HepG2 (cell line): Measurements from ENCODE around the gene FNDC3A. TPM values are rescaled to one million over a fixed set of nuclear protein-coding genes. Genes with fewer than 3 reads are reported as not detected.

Source experiments
- ATAC-seq: fragments of 200-7000 bp; cut with Tn5 transposase; 3 replicates; pipeline ENCODE4 v1.9.1; 2020; ENCODE audit warnings: mild to moderate bottlenecking, moderate library complexity
- BruUV-seq: library from RNA; stranded (reverse); fragments of 400-500 nt; replicated peaks from 2 replicates; lab custom pipeline; 2021; lab: Mats Ljungman, UMichigan
- CTCF ChIA-PET: fragments of 300-600 bp; formaldehyde crosslinking; extraction: SDS; loops from one replicate; lab custom pipeline; 2021; ENCODE audit warnings: low total read pairs, inconsistent platforms, low intra/inter-chr PET ratio; lab: Yijun Ruan, JAX
- POLR2A ChIA-PET: fragments of 350-600 bp; sonication (Branson Sonifier 250); formaldehyde crosslinking; loops from one replicate; lab custom pipeline; 2020; ENCODE audit warnings: antibody characterized with exemption, inconsistent platforms; lab: Yijun Ruan, JAX
- DNase-seq: peaks from one replicate; pipeline ENCODE4 v3.0.0-alpha.2; 2015; ENCODE audit warnings: low spot score
- FAIRE-seq: peaks from 3 replicates; lab custom pipeline; 2011; peaks lifted over from hg19 to GRCh38; lab: Jason Lieb, UNC
- H2AFZ ChIP-seq: one replicate; pipeline ENCODE4 v1.6.1; 2011; ENCODE audit warnings: low read length, inconsistent platforms
- H3K27ac ChIP-seq: fragments of 300-600 bp; 3 replicates; pipeline ENCODE4 v1.8.0; 2011; ENCODE audit warnings: mixed run types, mild to moderate bottlenecking, mixed read lengths, low read length, inconsistent platforms; ENCODE audit not compliant: insufficient read depth; ENCODE audit errors: extremely low read length
- H3K27me3 ChIP-seq, 2 experiments: fragments of 200-600 bp in 1 of 2; 2 replicates in 1 of 2; 3 replicates in 1 of 2; pipeline versions ENCODE4 v1.6.0 to v1.8.0; 2011; ENCODE audit warnings: low read length in 2 of 2, mild to moderate bottlenecking in 2 of 2, moderate library complexity in 2 of 2, inconsistent platforms in 1 of 2; ENCODE audit not compliant: insufficient read depth in 2 of 2, control insufficient read depth in 1 of 2
- H3K36me3 ChIP-seq, 2 experiments: fragments of 200-600 bp in 1 of 2; replicated peaks in 1 of 2; 2 replicates in 1 of 2; 3 replicates in 1 of 2; pipeline versions ENCODE4 v1.5.1 to v1.8.0; 2011; ENCODE audit warnings: low read length in 2 of 2, inconsistent platforms in 1 of 2; ENCODE audit not compliant: insufficient read depth in 2 of 2, control insufficient read depth in 1 of 2
- H3K4me1 ChIP-seq: 2 replicates; pipeline ENCODE4 v1.5.1; 2012; ENCODE audit warnings: low read length, inconsistent platforms; ENCODE audit not compliant: insufficient read depth
- H3K4me2 ChIP-seq: 2 replicates; pipeline ENCODE4 v1.6.0; 2011; ENCODE audit warnings: low read depth, low read length, inconsistent platforms
- H3K4me3 ChIP-seq, 3 experiments: fragments of 200-600 bp in 1 of 3; sonication (generic), shearing (Covaris generic) in 1 of 3; replicated peaks in 1 of 3; 2 replicates each; pipeline ENCODE4 v1.5.1; 2011 to 2016; ENCODE audit warnings: low read length in 3 of 3, inconsistent platforms in 2 of 3, low read depth in 2 of 3, mild to moderate bottlenecking in 2 of 3, control low read depth in 1 of 3, mixed read lengths in 1 of 3; ENCODE audit not compliant: insufficient read depth in 1 of 3
- H3K79me2 ChIP-seq: one replicate; pipeline ENCODE4 v1.6.1; 2011; ENCODE audit warnings: low read length, inconsistent platforms; ENCODE audit not compliant: insufficient read depth
- H3K9ac ChIP-seq: 2 replicates; pipeline ENCODE4 v1.6.0; 2011; ENCODE audit warnings: mild to moderate bottlenecking, low read depth, low read length, inconsistent platforms; ENCODE audit not compliant: insufficient read depth
- H3K9me3 ChIP-seq: 2 replicates; pipeline ENCODE4 v1.5.1; 2012; ENCODE audit warnings: mild to moderate bottlenecking, low read length
- H4K20me1 ChIP-seq: 2 replicates; pipeline ENCODE4 v1.6.0; 2011; ENCODE audit warnings: inconsistent platforms, mild to moderate bottlenecking, low read length, moderate library complexity; ENCODE audit not compliant: insufficient read depth
- CCAR2 ChIP-seq: fragments of 200-400 bp; formaldehyde crosslinking; optimal IDR thresholded peaks from 2 replicates; pipeline ENCODE3; 2018; ENCODE audit warnings: low read depth, mild to moderate bottlenecking, low read length, moderate library complexity
- DNMT1 ChIP-seq: sonication (generic); formaldehyde crosslinking; IDR thresholded peaks from 2 replicates; pipeline ENCODE4 v1.5.1; 2020; ENCODE audit warnings: mild to moderate bottlenecking, missing genetic modification reagents
- FOXK1 ChIP-seq: sonication (generic); formaldehyde crosslinking; IDR thresholded peaks from 2 replicates; pipeline ENCODE4 v1.4.0; 2020; ENCODE audit warnings: low read depth, missing genetic modification reagents, borderline replicate concordance
- KDM1A ChIP-seq: IDR thresholded peaks from 2 replicates; pipeline ENCODE4 v1.6.1; 2016; ENCODE audit warnings: missing compliant biosample characterization
- NFRKB ChIP-seq: fragments of 450-650 bp; IDR thresholded peaks from 2 replicates; pipeline ENCODE4 v1.6.1; 2017
- TCF7L2 ChIP-seq: IDR thresholded peaks from 2 replicates; pipeline ENCODE4 v1.6.1; 2011; ENCODE audit warnings: mild to moderate bottlenecking, low read depth, low read length, moderate library complexity
- TEAD3 ChIP-seq: optimal IDR thresholded peaks from 2 replicates; pipeline ENCODE3; 2016; ENCODE audit warnings: borderline replicate concordance
- TOPORS ChIP-seq: sonication (generic); formaldehyde crosslinking; IDR thresholded peaks from 2 replicates; pipeline ENCODE4 v1.8.0; 2023; ENCODE audit warnings: mild to moderate bottlenecking, missing genetic modification reagents
- ZNF484 ChIP-seq: sonication (generic); formaldehyde crosslinking; IDR thresholded peaks from 2 replicates; pipeline ENCODE4 v1.5.1; 2020; ENCODE audit warnings: mild to moderate bottlenecking, low read depth, missing genetic modification reagents, borderline replicate concordance
- ZSCAN12 ChIP-seq: sonication (generic); formaldehyde crosslinking; IDR thresholded peaks from 2 replicates; pipeline ENCODE4 v1.9.0; 2021; ENCODE audit warnings: mild to moderate bottlenecking, missing genetic modification reagents
- WGBS: methylation state at CpG from one replicate; pipeline ENCODE4 v1.1.6; 2017; ENCODE audit warnings: low lambda C conversion rate; 5-methylcytosine and 5-hydroxymethylcytosine counted together
- in situ Hi-C: cut with HindIII; loops from 2 replicates; pipeline ENCODE4 v1.10.0; 2017; ENCODE audit warnings: low pct_unique_long_range_greater_than_20kb; ENCODE audit not compliant: extremely low pct_ligation_motif_present
- intact Hi-C: fragments of 100-400 bp; cut with micrococcal nuclease; formaldehyde crosslinking; loops from one replicate; pipeline ENCODE4 v1.10.0; 2022; ENCODE audit not compliant: unreplicated experiment
- polyA plus RNA-seq, 8 experiments: library from polyadenylated mRNA; depleted of rRNA in 3 of 8; stranded (reverse) in 7 of 8; unstranded in 1 of 8; fragments of >200 nt; fragmentation: Illumina TruSeq in 4 of 8; extraction: Trizol in 4 of 8; gene quantifications; 2 replicates each; pipeline versions ENCODE4 v1.2.1 to v1.2.3, GENCODE V29; 2011 to 2016; ENCODE audit warnings: low read depth in 4 of 8, missing spikeins in 1 of 8, mixed read lengths in 1 of 8; ENCODE audit not compliant: insufficient read depth in 1 of 8
- total RNA-seq, 5 experiments: library from RNA; depleted of rRNA; stranded (reverse); fragments of >200 nt; fragmentation: Illumina TruSeq; extraction: Trizol; gene quantifications; 2 replicates each; pipeline ENCODE4 v1.2.3, GENCODE V29; 2016; ENCODE audit warnings: low read depth in 1 of 5
- TF ChIP-seq, protein P1 (sequence below): sonication (generic); formaldehyde crosslinking; IDR thresholded peaks from 2 replicates; pipeline ENCODE4 v1.5.1; 2020; ENCODE audit warnings: missing genetic modification reagents, mild to moderate bottlenecking, borderline replicate concordance
- TF ChIP-seq, protein P2 (sequence below): sonication (generic); formaldehyde crosslinking; IDR thresholded peaks from 2 replicates; pipeline ENCODE4 v1.8.1; 2023; ENCODE audit warnings: mild to moderate bottlenecking, inconsistent platforms, moderate library complexity, missing genetic modification reagents, borderline replicate concordance
- TF ChIP-seq, protein P3 (sequence below): sonication (generic); formaldehyde crosslinking; IDR thresholded peaks from 2 replicates; pipeline ENCODE4 v1.4.0; 2020; ENCODE audit warnings: missing genetic modification reagents
- TF ChIP-seq, protein P4 (sequence below): IDR thresholded peaks from 2 replicates; pipeline ENCODE4 v1.6.1; 2016; ENCODE audit warnings: missing biosample characterization, missing genetic modification reagents, low read depth
- TF ChIP-seq, protein P5 (sequence below): sonication (generic); formaldehyde crosslinking; IDR thresholded peaks from 2 replicates; pipeline ENCODE4 v1.4.0; 2020; ENCODE audit warnings: missing genetic modification reagents
- TF ChIP-seq, protein P6 (sequence below): sonication (generic); formaldehyde crosslinking; IDR thresholded peaks from 2 replicates; pipeline ENCODE4 v1.4.0; 2020; ENCODE audit warnings: mild to moderate bottlenecking, missing genetic modification reagents

The FNDC3A gene
- total and polyA plus RNA-seq, 2 of the 13 experiments (the other 11 are each of a cell fraction or from before 2014, with no cell fraction given), result 36.7 to 39.3 TPM

DNA sequence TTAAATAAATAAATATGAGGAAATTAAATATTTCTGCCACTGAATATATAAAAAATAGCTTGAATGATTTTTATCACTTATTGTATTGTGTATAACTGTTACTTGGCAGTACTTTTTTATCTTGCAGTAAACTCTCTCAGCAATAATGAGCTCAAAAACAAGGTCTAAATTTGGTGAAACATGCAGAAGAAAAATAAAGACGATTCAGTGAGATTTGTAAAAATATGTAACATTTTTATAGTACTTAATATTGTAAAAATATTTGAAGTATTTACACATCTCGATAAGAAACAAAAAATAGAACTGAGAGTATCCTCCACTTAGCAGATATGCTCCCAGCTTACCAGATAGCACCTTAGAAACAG, 123.8 kb downstream of the FNDC3A start:
- ATAC-seq (no peak), FAIRE-seq (no peak), DNase-seq (no peak)
- no peak overlapping the region for H3K4me2 ChIP-seq
- no peak overlapping the region for H3K27ac ChIP-seq
- no peak overlapping the region for H3K4me3 ChIP-seq
- in situ Hi-C loops, result loop anchor here (10.0 kb wide), 1 partner anchor 65 kb away; no protein-coding TSS in a partner anchor
- H3K9me3 ChIP-seq, result no peaks in the 10 kb centered on the region
- ChIA-PET CTCF (no interaction called here), POLR2A (interaction anchor here (1.1 kb wide), 1 partner anchor 10 kb away, joined by 5 read pairs; no protein-coding TSS in a partner anchor)
- BruUV-seq, result no TSS peak
- no peaks in the 10 kb centered on the region for H3K27me3 ChIP-seq
- H4K20me1 ChIP-seq, result no peaks in the 10 kb centered on the region
- no peaks in the 10 kb centered on the region for H3K79me2 ChIP-seq
- H2AFZ ChIP-seq, result no peak overlapping the region
- intact Hi-C loops, result loop anchor here (2.0 kb wide), 1 partner anchor 181 kb away; no protein-coding TSS in a partner anchor
- H3K4me1 ChIP-seq, result peaks cover 21% of the 10 kb centered on the region; the same call in 1 of the 2 replicates
- H3K9ac ChIP-seq, result no peak overlapping the region
- H3K36me3 ChIP-seq, result no peaks in the 10 kb centered on the region
- WGBS, result 86% methylated on average over 2 of the region's 2 CpGs
- TF ChIP-seq ZSCAN12 (CRISPR knock-in tag) (no peak), TOPORS (CRISPR knock-in tag) (no peak), TEAD3 (CRISPR knock-in tag) (no peak), FOXK1 (CRISPR knock-in tag) (no peak), ZNF484 (CRISPR knock-in tag) (no peak), KDM1A (no peak), DNMT1 (no peak), TCF7L2 (no peak), CCAR2 (no peak), NFRKB (no peak)
- TF ChIP-seq, protein P1, sequence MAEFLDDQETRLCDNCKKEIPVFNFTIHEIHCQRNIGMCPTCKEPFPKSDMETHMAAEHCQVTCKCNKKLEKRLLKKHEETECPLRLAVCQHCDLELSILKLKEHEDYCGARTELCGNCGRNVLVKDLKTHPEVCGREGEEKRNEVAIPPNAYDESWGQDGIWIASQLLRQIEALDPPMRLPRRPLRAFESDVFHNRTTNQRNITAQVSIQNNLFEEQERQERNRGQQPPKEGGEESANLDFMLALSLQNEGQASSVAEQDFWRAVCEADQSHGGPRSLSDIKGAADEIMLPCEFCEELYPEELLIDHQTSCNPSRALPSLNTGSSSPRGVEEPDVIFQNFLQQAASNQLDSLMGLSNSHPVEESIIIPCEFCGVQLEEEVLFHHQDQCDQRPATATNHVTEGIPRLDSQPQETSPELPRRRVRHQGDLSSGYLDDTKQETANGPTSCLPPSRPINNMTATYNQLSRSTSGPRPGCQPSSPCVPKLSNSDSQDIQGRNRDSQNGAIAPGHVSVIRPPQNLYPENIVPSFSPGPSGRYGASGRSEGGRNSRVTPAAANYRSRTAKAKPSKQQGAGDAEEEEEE (CRISPR knock-in tag), result no peak
- TF ChIP-seq, protein P2, sequence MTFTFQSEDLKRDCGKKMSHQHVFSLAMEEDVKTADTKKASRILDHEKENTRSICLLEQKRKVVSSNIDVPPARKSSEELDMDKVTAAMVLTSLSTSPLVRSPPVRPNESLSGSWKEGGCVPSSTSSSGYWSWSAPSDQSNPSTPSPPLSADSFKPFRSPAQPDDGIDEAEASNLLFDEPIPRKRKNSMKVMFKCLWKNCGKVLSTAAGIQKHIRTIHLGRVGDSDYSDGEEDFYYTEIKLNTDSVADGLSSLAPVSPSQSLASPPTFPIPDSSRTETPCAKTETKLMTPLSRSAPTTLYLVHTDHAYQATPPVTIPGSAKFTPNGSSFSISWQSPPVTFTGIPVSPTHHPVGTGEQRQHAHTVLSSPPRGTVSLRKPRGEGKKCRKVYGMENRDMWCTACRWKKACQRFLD (CRISPR knock-in tag), result no peak
- TF ChIP-seq, protein P3, sequence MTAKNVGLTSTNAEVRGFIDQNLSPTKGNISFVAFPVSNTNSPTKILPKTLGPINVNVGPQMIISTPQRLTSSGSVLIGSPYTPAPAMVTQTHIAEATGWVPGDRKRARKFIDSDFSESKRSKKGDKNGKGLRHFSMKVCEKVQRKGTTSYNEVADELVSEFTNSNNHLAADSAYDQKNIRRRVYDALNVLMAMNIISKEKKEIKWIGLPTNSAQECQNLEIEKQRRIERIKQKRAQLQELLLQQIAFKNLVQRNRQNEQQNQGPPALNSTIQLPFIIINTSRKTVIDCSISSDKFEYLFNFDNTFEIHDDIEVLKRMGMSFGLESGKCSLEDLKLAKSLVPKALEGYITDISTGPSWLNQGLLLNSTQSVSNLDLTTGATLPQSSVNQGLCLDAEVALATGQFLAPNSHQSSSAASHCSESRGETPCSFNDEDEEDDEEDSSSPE (CRISPR knock-in tag), result no peak
- TF ChIP-seq, protein P4, sequence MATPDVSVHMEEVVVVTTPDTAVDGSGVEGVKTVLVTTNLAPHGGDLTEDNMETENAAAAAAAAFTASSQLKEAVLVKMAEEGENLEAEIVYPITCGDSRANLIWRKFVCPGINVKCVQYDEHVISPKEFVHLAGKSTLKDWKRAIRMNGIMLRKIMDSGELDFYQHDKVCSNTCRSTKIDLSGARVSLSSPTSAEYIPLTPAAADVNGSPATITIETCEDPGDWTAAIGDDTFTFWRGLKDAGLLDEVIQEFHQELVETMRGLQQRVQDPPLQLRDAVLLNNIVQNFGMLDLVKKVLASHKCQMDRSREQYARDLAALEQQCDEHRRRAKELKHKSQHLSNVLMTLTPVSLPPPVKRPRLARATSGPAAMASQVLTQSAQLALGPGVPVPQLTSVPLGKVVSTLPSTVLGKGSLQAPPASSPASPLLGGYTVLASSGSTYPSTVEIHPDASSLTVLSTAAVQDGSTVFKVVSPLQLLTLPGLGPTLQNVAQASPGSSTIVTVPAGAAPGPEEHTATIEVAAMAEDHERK (CRISPR knock-in tag), result no peak
- TF ChIP-seq, protein P5, sequence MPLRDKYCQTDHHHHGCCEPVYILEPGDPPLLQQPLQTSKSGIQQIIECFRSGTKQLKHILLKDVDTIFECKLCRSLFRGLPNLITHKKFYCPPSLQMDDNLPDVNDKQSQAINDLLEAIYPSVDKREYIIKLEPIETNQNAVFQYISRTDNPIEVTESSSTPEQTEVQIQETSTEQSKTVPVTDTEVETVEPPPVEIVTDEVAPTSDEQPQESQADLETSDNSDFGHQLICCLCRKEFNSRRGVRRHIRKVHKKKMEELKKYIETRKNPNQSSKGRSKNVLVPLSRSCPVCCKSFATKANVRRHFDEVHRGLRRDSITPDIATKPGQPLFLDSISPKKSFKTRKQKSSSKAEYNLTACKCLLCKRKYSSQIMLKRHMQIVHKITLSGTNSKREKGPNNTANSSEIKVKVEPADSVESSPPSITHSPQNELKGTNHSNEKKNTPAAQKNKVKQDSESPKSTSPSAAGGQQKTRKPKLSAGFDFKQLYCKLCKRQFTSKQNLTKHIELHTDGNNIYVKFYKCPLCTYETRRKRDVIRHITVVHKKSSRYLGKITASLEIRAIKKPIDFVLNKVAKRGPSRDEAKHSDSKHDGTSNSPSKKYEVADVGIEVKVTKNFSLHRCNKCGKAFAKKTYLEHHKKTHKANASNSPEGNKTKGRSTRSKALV (CRISPR knock-in tag), result no peak
- TF ChIP-seq, protein P6, sequence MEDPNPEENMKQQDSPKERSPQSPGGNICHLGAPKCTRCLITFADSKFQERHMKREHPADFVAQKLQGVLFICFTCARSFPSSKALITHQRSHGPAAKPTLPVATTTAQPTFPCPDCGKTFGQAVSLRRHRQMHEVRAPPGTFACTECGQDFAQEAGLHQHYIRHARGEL, result no peak
